Astrocyte of the hippocampus (primary cell): ENCODE data around the gene LIN28B.
"Not testable (repeated sequence)": the region's sequence is repeated elsewhere in the genome, so short reads cannot be mapped to it uniquely, and the experiment has no call there.

Experiments
- DNase-seq: peaks from one replicate; pipeline ENCODE4 v3.0.0; 2011; ENCODE audit warnings: low read depth, low spot score

The LIN28B gene

DNA sequence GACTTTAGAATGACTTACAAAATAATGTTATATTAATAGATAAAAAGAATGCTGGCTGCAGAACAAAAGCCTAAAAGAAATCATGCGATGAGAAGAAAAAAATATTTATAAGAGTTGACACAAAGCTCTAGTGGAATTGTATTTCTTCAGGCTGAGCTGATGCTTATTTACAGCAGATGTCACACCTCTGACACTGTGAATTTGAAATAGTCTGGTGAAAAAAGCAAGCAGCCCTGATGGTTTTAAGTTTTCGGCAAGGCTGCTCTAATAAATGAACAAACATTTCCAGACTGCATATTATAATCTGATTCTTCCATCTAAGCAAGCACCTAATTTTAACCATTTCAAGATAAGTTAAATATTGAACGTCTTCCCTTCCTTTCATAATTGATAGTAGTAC is 109.9 kb downstream of the LIN28B start:
- DNase-seq, result no peak

DNA sequence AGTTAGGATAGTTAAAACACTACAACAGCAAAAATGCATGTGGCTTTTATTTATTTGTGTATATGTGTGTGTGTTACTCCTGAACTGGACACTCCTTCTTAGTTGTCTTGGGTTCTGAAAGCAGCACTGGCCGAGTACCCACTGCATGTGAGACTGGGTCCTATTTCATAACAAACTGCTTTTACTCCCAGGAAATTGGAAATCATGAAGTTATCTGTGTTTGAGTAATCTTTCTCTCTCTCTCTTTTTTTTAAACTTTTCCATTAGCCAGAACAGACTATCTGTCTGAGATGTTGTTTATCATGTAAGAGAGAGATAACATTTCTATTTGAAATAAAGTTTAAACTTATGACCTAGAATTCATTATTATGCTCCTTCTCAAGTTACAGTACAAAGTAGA is 110.4 kb downstream of the LIN28B start:
- no peak for DNase-seq

DNA sequence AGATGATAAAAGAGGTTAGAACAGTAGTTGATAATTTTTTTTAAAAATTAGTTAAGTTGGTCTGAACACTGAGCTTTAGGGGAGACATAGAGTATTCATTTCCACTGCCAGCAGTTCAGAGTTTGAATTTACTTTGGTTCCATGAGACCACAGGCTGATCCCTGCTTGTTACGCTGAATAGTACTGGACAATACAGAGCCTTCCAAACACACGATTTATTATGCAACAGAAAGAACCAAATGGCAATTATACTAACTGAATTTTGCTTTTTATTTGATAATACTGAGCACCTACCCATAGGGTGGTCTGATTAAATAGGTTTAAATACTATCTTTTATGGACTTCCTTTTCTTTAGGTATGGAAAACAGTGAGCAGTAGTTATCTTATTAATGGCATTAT is 111.5 kb downstream of the LIN28B start:
- no peak for DNase-seq

DNA sequence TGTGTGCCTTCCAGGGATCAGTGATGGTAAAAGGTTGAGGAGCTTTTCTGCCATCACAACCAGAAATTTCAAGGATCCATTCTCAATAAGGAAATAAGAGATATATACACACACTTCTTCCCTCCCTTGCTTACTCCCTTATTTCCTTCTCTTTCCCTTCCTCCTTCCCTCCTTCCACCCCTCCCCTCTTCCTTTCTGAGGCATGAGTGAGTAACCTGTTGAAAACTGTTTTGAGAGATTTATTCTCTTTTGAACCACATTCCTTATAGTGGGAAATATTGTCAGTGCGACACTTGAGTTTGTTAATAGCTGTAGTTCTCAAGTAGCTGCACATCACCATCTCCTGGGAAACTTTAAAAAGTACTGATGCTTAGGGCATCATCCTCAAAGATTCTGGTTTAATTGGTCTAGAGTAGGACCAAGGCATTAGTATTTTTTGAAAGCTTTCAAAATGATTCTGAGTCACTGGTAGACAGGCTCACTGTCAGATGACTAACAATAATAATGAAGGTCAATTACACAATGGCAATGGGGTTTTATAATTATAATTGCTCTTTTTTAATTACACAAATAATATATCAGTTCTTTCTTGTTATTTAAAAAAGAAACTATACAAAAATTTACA is 113.0 kb downstream of the LIN28B start:
- no peak for DNase-seq

DNA sequence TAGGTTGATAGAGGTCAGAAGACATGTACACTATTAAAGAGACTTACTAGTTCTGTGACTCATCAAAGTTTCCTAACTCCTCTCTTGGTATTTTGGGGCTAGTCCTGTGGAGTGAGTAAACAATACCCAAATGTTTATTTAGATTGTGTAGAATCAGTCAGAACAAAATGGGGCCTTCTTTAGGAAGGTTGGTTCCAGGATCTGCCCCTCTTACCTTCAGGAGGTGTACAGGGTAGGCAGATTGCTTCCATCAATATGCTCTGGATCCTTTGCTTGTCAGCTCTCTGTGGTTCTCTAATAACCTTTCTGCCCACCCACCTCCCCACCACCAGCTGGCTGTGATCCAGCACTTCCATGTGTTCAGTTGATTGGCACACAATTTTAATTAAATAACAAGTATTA is 115.9 kb downstream of the LIN28B start:
- DNase-seq, result no peak

DNA sequence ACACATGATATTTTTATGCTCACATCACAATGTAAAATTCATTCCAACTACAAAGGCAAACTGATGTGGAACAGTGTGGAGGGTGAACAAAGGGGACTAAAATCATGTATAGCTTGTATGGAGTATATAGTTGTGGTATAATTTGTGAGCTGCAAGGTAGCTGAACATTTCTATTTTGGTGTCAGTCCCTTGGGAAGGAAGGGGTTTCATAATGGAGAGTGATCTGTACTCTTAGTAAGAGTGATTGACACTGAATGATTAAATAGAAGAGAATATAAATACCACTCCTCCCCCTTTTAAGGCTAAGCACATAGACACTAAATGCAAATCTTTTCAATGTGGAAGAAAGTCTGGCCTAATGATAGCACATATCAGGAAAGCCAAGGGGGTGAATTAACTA is 118.3 kb downstream of the LIN28B start:
- no peak for DNase-seq

DNA sequence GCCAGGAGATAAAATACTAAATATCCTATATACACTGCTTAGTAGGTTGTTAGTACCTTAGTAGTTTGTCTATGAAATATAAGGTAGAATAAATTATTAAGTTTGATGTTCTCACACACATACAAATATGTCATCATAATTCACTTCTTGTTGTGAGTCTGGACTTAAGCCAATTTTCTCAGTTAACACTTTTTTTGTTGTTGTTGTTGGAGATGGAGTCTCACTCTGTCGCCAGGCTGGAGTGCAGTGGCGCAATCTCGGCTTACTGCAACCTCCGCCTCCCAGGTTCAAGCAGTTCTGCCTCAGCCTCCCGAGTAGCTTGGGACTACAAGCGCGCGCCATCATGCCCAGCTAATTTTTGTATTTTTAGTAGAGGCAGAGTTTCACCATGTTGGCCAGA is 119.5 kb downstream of the LIN28B start:
- DNase-seq, result not testable (repeated sequence)

DNA sequence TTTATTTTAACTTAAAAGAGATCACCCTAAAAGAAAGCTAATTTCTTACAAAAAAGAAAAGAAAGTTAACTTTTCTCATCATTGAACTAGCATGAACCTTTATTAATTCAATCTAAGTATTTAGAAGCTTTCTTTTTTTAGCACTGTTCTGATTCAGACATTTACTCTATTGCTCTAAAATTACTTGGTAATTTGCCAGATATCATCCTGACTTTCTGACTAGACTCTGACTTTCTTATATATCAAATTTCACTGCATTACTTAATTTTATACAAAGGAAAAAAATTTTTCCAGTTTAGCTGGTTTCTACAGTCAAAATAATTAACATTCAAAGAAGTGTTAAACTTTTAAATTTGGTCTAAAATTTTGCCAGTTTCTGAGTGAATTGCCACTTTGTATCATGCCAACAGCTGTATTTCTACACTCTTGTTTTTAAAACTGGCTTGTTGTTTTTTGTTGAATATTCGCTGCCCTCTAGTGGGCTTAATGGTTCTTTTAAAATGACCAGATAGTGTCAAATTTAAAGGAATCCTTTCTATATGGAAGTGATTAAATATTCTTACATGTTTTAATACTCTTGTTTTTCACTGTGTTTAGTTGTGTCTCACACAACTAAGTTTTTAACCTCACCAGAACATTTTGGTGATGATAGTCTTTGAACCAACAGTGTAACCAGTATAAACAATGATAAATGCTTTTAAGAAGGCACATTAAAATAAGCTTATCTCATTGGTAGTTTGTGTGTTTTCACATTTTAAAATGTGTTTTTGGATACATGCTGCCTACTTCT is 120.9 kb downstream of the LIN28B start:
- DNase-seq, result peak; percentile 52

DNA sequence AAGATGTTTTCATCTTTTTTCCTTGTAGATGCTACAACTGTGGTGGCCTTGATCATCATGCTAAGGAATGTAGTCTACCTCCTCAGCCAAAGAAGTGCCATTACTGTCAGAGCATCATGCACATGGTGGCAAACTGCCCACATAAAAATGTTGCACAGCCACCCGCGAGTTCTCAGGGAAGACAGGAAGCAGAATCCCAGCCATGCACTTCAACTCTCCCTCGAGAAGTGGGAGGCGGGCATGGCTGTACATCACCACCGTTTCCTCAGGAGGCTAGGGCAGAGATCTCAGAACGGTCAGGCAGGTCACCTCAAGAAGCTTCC is 121.4 kb downstream of the LIN28B start:
- no peak for DNase-seq

DNA sequence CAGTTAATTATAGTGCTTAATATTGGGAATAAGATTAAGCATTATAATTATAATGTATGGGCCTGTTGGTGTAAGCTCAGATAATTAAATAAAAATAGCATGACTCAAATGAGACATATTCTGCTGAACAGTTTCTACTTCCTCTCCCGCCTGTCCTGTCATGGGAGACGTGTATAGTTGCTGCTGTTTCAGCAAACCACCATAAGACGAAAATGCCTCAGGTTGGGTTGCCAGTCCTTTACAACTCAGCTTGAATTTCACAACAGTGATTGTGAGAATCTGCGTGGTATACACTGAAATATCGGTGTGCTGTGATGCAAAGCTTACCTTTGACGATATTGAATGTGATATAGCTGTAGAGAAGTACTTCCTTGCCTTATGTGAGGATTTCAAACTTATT is 123.4 kb downstream of the LIN28B start:
- DNase-seq, result no peak

DNA sequence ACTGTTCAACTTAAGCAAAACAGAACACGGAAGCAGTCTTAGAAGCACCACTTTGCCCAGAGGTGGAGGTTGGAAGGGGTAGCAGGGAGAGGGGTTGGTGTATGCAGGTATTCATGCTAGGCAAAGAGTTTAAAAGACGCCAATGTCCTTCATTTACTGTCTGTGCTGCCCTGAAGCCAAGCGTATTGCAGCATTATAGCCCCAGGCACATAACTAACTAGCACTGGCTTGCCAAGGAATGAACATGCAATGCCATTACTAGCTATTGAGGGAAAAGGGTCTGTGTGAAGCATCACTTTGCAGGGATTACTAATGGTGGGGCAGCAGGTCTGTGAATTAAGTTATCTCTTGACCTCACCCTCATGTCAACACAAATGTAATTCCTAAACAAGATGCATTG is 124.8 kb downstream of the LIN28B start:
- not testable (repeated sequence) for DNase-seq

DNA sequence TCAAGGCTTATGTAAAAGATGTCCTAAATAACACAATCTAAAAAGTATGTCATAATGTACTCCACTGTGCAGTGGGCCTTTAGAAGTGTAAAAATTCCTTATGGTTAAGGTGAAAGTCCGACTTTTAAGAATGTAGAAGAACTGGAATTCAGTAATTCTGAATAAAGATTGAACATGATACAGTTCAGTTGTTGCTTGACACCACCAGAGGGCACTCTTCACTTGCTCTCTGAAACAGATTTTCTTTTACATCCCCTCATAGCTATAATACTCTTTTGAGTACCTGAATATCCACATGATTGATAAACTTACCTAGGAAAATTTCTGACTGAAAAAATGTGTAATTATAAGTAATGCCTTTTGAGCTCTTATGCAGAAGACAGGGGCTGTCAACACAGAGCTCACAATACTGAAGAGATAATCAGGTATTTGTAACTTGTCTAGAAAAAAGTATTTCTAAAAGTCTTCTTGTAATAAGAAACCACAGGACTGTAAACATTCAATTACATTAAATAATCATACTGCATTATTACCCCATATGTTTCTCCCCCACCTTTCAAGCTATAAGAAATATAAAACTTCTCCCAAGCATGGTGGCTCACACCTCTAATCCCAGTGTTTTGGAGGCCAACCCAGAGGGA is 130.8 kb downstream of the LIN28B start:
- DNase-seq, result peak; percentile 74

DNA sequence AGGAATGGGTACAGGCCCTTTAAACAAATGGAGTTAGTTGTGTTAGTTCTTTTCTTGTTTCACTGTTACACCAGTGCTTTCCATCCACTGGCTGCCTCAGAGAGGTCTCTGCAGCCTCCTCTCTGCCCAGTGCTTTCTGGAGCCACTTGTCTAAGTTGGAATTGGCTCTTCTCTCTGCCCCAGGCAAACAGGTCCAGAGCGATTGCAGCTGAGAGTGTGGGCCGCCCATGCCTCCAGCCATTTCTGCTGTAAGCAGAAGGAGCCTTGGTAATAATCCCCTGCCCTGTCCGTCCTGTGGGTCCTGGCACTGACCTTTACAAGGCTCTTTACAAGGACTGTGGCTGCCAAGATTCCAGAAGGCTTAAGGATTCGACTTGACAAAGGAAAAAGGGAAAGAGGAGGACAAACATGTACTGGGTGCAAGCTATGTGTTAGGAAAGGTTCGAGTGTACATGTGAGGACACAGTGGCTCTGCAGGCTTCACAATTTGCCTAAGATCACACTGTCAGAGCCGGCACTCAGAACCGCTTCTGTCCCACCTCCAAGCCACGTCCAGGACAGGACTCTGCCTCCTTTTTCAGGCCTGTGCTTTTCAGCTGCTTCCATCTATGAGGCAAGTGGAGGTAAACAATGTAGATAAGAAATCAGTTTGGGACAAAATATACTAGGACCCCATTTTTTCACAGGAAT is 134.4 kb downstream of the LIN28B start:
- DNase-seq, result no peak

DNA sequence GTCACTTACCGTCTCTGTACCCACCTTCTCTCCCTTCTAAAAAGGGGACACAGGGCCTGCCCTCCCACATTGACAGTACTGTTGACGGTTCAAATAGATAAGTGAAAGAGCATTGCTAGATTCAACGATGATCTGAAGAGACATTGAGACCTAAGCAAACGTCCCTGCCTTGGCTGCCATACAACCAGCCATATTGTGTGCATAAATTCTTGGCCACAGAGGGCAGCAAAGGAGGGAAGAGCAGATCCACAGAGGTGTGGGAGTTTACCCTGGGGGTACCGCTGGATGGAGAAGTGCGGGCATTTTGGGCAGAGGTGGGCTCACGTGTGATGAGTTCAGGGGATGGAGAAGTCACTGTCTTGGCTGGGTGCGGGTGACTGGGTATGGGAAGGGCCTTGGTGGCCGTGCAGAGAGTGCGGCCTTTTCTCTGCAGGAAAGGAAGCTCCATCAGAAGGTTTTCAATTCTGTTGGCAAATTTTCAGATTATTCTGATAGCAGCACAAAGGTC is 137.3 kb downstream of the LIN28B start:
- no peak for DNase-seq

DNA sequence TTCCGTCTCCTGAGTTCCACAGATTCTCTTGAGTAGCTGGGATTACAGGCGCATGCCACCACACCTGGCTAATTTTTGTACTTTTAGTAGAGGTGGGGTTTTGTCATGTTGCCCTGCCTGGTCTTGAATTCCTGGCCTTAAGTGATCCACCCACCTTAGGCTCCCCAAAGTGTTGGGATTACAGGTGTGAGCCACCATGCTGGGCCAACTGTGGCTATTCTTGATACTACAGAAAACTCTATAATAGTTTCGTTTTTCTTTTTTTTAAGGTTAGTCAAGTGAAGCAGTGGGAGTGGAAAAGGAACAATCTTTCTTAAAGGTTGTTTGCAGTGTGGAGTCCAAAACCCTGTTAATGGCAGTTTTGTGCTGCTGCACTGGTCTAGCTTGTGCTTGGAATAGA is 138.2 kb downstream of the LIN28B start:
- DNase-seq, result no peak

DNA sequence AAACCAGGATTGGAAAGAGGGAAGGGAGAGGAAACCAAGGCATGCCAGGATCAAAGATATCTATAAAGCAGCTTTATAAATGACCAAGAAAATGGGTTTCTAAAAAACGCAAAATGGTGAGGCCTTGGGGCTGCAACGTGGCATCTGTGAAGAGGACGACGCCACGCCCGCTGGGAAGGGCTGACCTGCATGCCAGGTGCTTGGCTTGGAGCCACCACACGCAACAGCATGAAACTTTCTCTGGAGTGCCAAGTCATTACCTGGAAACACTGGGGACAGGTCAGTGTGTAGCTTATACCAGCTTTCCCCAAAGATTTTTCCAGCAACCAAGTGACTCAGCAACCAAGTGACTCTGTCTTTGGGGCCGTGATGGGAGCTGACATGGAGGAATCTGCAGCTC is 140.4 kb downstream of the LIN28B start:
- DNase-seq, result no peak

DNA sequence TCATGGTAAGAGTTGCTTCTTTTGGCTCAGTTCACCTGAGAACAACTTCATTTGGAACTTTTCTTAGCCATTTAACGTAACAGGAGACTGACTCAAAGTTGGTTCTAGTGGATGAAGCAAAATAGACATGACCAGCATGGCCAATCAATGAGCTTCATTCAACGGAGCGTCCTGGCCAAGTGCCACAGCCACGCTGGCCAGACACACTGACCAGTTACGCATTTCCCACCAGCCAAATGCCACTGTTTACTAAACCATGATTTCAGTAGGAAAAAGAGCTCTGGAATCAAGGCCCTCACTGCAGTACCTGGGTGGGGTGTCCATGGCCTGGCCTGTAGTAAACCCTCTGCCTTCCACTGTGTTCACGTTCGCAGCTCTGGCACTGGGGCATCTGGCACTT is 142.5 kb downstream of the LIN28B start:
- DNase-seq, result no peak

DNA sequence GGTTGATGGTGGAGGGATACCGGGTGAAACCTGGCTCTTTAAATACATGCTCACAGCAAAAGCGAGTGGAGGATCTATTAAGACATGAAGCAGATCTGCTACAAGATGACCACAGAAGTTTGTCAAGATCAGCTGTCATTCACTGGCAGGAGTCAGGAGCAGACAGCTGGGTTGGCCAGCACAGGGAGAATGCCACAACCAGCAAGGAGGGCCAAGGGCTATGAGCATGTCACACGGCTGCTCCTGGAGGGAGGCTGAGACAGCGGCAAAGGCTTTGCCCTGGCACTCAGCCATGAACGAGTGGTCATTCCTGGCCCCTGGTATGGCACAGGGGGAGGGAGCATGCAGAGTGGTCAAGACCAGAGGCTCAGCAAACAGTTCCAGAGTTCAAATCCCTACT is 145.3 kb downstream of the LIN28B start:
- no peak for DNase-seq

DNA sequence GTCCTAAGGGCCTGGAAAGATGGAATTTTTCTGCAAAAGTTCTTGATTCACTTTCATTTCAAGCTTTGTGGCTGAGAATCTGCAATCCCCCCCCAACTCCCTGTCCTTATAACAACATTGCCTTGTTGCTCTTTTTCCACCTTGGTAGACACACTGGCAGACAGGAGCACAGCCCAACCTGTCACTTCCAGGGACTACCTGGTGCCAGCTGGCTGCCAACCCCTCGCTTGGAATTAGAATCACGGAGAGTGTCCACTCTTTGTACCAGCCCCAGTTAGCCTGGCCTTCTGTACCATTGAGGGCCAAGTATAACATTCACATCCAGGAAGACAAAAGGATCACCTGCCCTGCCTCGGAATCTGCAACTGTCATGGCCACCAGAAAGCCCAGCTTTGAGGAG is 148.2 kb downstream of the LIN28B start:
- DNase-seq, result no peak

DNA sequence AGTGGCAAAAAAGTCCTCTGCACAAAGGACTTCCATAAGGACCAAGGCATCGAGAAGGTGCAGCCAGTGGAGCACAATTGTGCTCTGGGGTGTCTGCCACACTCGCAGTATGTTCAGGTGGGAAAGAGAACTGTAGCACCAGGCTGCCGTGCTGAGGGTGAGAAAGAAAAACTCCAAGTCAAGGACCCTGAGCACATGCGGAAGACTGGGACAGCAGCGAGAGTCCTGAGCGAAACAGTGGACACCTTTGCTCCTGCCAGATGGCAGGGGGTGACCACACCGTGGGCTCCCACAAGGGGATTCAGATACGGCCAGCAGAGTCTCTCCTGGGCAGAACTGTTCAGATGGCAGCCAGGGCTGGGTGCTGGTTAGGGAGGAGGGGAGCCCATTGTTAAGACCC is 149.4 kb downstream of the LIN28B start:
- DNase-seq, result no peak

DNA sequence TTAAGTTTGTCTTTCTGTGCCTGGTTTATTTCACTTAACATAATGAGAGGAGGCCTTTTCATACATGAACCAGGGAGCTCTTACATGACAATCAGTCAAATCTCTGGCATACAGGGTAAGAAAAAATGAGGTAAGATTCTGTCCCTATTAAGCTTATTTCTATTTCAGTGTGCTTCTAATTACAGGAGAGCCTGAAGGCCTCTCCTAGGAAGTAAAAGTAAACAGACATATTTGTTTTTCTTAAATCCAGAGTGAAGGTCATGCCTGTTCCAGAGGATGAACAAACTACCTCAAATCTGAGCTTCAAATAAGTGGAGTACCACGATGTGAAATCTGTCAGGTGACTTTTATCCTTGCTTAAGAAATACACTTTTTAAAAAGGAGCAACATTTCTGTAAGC is 150.3 kb downstream of the LIN28B start:
- no peak for DNase-seq

DNA sequence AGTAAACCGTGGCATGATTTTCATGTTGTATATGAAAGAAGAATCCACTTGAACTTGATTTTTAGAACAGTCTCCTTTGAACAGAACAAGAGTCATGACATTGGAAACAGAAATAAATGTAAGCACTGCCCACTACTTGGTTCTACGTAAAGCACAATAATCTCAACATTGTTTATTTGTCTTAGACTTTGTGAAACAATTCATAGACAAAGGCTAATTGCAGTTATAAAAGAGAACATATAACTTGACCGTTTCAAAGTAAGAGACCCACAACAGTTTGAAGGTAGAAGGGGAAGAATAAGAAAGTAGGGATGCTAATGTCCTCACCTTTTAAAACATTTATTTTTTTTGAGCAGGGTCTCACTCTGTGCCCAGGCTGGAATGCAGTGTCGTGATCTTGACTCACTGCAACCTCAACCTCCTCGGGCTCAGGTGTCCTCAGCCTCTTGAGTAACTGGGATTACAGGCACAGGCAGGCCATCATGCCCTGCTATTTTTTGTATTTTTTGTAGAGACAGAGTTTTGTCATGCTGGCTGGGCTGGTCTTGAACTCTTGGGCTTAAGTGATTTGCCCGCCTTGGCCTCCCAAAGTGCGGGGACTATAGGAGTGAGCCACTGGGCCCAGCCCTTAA is 151.8 kb downstream of the LIN28B start:
- DNase-seq, result no peak
